Right ventricle myocardium superior (tissue), 1 donor: ENCODE measurements around the gene IZUMO1R. TPM values are rescaled to one million over a fixed set of nuclear protein-coding genes. Genes with fewer than 3 reads are reported as not detected.
"Not testable (repeated sequence)": the region's sequence is repeated elsewhere in the genome, so short reads cannot be mapped to it uniquely, and the experiment has no call there.

Source experiments
- ATAC-seq: fragments of 200-7000 bp; cut with Tn5 transposase; one replicate; pipeline ENCODE4 v1.9.1; 2020; ENCODE audit warnings: mild to moderate bottlenecking; ENCODE audit not compliant: poor library complexity
- DNase-seq: peaks from one replicate; pipeline ENCODE4 v3.0.0-alpha.2; 2020
- intact Hi-C: fragments of 100-400 bp; cut with DNase I; formaldehyde crosslinking; loops from one replicate; pipeline ENCODE4 v1.11.2; 2022
- total RNA-seq: library from RNA; stranded (reverse); fragmentation: NEBNext Ultra II Directional; extraction: Animal tissue kit (Norgen Biotek cat#: 25700); gene quantifications from one replicate; pipeline ENCODE4 v1.2.1, GENCODE V29; 2021
- donor health status: DM: no; HTN: yes; CAD: no; lungs with severe emphysema.

Gene IZUMO1R
- total RNA-seq, 1 donor from 2014 or later, result not detected

DNA sequence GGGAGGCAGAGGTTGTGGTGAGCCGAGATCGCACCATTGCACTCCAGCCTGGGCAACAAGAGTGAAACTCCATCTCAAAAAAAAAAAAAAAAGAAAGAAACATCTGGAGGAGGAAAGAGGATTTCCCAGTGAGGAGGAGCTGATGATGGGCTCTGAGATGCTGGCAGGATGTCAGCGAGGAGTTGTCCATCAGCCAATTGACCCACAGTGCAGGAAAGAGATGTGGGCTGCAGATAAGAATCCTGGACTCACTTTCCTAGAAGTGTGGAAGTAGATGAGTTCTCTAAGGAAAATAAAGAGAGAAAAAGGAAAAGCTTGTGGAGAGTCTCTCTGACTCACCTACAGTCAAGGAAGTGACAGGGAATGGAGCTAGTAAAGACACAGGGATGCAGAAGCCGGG is 9.7 kb downstream of the IZUMO1R start:
- intact Hi-C loops, result no loop called here
- no peak for ATAC-seq

DNA sequence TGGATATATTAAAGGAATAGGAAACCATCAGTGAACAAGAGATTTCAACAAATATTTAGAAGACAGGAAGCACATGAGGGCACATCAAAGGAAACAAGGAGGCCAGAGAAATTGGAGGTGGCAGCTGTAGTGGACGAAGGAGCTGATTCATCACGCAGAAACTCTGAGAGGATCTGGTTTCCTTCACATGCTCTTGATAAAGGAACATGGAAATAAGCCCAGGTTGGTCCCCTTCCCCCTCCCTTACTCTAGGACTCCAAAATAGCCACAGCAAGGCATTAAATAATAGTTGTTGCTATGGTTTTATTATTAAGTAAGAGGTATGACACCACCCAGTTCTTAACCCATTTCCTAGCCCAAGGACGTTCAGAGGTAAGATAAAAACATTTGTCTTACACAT is 11.3 kb downstream of the IZUMO1R start:
- ATAC-seq (no peak), DNase-seq (no peak)
- intact Hi-C loops, result no loop called here

More for the DNA sequence above, 9.7 kb downstream of the IZUMO1R start:
- DNase-seq, result no peak

DNA sequence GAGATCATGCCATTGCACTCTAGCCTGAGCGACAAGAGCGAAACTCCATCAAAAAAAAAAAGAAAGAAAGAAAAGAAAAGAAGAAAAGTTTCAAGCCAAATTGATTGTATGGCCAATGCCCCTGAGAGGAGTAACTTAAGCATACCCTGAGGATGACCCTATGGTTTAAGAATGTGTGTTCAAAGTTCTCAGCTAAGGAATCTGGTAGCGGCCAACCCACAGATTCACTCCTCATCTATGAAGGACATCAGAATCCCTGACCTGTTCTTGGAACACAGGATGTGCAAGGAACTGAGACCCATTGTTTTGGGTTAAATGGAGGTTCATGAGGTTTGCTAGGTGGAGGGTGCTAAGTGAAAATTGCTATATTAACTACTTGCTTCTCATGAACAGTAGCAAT is 18.1 kb downstream of the IZUMO1R start:
- no peak for ATAC-seq
- intact Hi-C loops, result no loop called here

DNA sequence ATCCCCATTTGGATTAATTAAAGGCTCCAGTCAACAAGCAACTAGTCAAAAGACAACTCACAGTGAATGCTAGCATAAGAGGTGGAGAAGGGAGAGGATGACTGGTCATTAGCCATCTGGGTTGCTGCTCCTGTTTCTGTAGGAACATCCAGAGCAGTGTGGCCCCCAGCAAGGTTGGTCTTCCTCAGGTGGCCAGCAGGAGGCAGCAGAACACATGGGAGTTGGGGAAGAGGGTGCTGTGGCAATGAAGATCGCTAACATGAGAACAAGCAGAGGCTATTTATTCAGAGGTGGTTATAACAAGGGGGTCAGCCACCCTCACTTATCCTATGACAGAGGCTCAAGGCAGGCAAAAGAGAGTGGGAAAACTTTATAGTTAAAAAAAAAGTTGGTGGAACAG is 21.3 kb downstream of the IZUMO1R start:
- no peak for DNase-seq

More for the DNA sequence above, 18.1 kb downstream of the IZUMO1R start:
- no peak for DNase-seq

DNA sequence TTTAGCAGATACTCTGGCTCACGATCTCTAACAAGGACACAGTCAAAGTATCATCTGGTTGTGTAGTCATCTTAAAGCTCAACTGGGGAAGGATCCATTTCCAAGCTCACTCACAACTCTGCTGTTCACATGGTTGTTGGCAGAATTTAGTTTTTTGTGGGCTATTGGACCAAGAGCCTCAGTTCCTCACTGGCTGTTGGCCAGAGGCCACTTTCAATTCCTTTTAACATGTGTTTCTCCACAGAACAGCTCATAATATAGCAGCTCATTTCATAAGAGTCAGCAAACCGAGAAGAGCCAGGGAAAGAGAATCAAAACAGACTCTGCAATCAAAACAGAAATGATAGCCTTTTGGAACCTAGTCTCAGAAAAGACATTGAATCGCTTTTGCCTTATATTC is 22.6 kb downstream of the IZUMO1R start:
- DNase-seq, result no peak
- ATAC-seq, result no peak
- intact Hi-C loops, result no loop called here

More for the DNA sequence above, 21.3 kb downstream of the IZUMO1R start:
- intact Hi-C loops, result no loop called here
- no peak for ATAC-seq

DNA sequence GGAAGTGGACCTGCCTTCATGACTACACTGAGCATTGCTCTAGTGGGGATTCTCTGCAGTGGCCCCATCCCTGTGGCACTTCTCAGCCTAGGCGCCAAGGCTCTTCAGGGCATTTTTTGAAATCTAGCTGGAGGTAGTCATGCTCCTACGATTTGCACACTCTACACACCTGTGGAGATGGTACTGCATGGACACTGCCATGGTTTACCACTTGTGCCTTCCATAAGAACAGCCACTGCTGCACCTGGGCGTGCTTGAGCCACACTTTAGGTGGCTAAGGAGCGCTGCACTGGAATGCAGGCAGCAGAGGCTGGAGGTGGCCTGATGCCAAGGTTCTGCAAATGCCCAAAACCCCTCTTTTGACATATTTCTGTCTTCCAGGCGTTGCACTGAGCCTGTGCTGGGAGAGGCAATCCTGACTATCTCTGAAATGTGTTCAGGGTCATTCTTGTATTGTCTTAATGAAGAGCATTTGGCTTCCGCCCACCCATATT is 24.3 kb downstream of the IZUMO1R start:
- DNase-seq (no peak), ATAC-seq (no peak)
- intact Hi-C loops, result no loop called here

DNA sequence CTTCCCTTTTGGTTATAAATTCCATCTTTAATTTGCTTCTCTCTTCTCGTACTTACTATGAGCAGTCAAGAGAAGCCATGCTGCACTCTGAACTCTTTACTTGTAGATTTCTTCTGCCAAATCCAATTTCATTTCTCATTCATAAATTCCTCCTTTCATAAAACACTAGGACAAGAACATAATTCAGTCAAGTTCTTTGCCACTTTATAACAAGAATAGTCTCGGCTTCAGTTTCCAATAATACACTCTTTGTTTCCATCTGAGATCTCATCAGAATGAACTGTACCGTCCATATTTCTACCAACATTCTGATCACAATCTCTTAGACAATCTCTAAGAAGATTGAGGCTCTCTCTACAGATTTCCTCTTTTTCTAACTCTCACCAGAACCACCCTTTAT is 25.1 kb downstream of the IZUMO1R start:
- intact Hi-C loops, result no loop called here
- DNase-seq, result no peak

DNA sequence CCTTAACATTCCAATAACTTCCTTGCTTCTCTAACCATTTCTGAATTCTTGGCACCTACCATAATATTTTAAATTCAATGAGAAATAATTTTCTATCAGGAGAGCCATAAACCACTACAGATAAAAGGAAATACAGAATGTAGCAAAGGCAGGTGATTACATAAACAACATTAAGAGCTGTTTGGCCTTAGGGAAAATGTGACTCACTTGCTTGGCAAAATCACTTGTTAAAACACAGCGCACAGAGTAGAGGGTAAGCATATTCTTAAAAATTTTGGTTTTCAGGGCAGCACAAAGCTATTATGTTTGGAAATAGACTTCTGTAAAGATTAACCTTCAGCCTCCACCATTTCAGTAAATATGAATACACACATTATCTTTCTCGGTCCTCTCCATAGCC is 26.4 kb downstream of the IZUMO1R start:
- no peak for DNase-seq
- intact Hi-C loops, result no loop called here
- ATAC-seq, result no peak

More for the DNA sequence above, 25.1 kb downstream of the IZUMO1R start:
- no peak for ATAC-seq

DNA sequence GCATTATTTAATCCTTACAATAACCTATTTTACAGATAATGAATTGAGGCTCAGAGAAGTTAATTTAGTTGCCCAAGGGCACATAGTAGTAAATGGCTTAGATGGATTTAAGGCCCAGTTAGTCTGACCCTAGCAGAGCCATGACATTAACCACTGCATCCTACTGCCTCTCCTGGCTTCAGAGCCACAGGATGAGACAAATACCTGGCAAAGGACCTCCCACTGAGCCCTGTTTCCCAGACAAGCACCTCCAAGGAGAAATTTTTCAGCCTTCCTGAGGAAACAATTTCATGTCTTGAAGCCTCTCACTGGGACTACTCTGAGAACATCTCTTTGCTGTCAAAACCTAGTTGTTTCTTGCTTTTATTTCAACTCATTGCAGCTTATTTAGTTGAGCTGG is 28.4 kb downstream of the IZUMO1R start:
- ATAC-seq (no peak), DNase-seq (no peak)
- intact Hi-C loops, result no loop called here

DNA sequence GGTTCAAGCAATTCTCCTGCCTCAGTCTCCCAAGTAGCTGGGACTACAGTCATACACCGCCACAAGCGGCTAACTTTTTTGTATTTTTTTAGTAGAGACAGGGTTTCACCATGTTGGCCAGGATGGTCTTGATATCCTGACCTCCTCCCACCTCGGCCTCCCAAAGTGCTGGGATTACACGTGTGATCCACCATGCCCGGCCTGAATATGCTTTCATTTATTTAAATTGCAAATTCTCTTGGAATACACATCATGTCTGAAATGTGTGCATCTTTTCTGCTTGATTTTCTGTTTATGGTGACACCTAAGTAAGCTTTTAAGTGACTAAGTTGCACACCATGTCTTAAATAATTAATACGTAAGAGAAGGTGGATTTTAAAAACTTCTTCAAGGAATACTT is 31.7 kb downstream of the IZUMO1R start:
- intact Hi-C loops, result no loop called here

DNA sequence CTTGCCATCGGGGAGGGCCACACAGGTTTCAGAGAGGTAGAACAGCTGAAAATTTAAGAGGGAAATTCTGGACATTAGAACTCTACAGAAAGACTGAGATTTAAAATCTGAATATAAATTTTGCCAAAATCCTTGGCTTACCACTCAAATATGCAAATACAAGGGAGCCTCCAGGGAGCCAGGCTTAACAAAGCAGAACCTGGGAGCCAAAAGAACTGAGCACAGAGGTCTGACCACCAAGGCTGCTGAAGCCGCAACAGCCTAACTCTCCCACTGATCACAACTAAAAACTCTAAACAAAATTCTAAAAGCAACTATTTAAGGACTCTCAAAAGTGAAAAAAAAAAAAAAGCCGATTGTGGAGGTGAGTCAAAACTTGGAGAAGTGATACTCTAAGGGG is 34.3 kb downstream of the IZUMO1R start:
- no peak for ATAC-seq
- DNase-seq, result no peak
- intact Hi-C loops, result no loop called here

More for the DNA sequence above, 31.7 kb downstream of the IZUMO1R start:
- DNase-seq (no peak), ATAC-seq (no peak)

DNA sequence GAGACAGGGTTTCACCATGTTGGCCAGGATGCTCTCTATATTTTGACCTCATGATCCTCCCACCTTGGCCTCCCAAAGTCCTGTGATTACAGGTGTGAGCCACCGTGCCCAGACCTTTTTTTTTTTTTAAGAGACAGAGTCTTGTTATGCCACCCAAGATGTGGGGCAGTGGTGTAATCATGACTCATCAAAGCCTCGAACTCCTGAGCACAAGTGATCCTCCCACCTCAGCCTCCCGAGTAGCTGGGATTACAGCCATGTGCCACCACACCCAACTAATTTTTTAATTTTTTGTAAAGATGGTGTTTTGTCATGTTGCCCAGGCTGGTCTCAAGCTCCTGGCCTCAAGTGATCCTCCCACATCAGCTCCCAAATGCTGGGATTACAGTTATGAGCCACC is 37.9 kb downstream of the IZUMO1R start:
- ATAC-seq (no peak), DNase-seq (no peak)

DNA sequence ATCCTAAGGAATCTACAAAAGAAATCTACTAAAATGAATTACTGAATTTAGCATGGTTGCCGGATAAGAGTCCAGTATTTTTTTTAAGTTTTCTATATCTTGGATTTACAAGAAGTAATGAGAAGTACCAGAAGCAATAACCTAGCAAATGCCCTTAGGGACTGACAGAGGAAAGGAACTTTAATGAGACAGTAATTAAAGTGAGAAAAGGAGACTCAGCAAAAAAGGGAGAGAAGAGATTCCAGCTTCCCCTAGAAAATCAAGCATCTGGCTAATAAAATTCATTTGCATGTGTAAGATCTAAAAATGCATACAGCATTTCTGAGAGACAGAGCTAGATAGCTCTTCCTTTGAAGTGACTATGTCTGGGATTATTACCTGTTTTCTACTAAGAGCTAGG is 39.1 kb downstream of the IZUMO1R start:
- intact Hi-C loops, result no loop called here

More for the DNA sequence above, 37.9 kb downstream of the IZUMO1R start:
- intact Hi-C loops, result no loop called here

DNA sequence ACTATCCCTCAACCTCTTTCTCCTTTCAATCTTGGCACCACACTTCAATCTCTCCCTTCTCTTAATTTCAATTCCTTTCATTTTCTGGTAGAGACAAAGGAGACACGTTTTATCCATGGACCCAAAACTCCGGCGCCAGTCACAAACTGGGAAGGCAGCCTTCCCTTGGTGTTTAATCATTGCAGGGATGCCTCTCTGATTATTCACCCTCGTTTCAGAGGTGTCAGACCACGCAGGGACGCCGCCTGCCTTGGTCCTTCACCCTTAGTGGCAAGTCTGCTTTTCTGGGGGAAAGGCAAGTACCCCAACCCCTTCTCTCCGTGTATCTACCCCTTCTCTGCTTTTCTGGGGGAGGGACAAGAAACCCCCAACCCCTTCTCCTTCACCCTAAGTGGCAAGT is 41.9 kb downstream of the IZUMO1R start:
- ATAC-seq, intact Hi-C loops, DNase-seq: not testable (repeated sequence)

More for the DNA sequence above, 39.1 kb downstream of the IZUMO1R start:
- DNase-seq (no peak), ATAC-seq (no peak)

DNA sequence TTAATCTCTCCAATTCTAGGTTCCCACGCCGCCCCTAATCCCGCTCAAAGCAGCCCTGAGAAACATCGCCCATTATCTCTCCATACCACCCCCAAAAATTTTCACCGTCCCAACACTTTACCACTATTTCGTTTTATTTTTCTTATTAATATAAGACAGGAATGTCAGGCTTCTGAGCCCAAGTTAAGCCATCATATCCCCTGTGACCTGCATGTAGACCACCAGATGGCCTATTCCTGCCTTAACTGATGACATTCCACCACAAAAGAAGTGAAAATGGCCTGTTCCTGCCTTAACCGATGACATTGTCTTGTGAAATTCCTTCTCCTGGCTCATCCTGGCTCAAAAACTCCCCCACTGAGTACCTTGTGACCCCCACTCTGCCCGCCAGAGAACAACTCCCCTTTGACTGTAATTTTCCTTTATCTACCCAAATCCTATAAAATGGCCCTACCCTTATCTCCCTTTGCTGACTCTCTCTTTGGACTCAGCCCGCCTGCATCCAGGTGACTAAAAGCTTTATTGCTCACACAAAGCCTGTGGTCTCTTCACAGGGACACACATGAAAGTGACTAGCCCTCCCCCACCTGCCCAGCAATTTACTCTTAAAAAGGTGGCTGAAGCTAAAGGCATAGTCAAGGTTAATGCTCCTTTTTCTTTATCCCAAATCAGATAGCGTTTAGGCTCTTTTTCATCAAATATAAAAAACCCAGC is 46.6 kb downstream of the IZUMO1R start:
- ATAC-seq, DNase-seq, intact Hi-C loops: not testable (repeated sequence)

Other genes starting within 250 kb of the IZUMO1R start
- gene PANX1, start 175.7 kb upstream of the IZUMO1R start, total RNA-seq, result 21.7 TPM
- gene GPR83, start 96.8 kb downstream of the IZUMO1R start, total RNA-seq, result 0.27 TPM
- 6.4 TPM for gene MRE11, start 189.3 kb downstream of the IZUMO1R start, total RNA-seq
- gene ANKRD49, start 189.4 kb downstream of the IZUMO1R start, total RNA-seq, result 4.6 TPM
- gene C11orf97, start 207.9 kb downstream of the IZUMO1R start, total RNA-seq, result not detected
- gene FUT4, start 239.3 kb downstream of the IZUMO1R start, total RNA-seq, result 1.4 TPM